Measurements from ENCODE around the gene DAAM1. TPM values are rescaled to one million over a fixed set of nuclear protein-coding genes. Genes with fewer than 3 reads are reported as not detected.

The DAAM1 gene
- total RNA-seq (2022; extraction: Qiagen RNA extraction), result 8.3 to 14.8 TPM (median 10.8 TPM) in 5 replicates

GRCh38 chr14:59188461-59189090 lies at the start of gene DAAM1:
Gene DAAM1 (plus strand): TSS chr14:59188667. CDS start chr14:59263478, 74,811 bp downstream.

Measured in A549 treated with Mapracorat at 1 μM for 4 hours (cell line).